Glutamatergic neuron (in vitro differentiated cells): ENCODE data around the gene GSDME. TPM values are rescaled to one million over a fixed set of nuclear protein-coding genes. Genes with fewer than 3 reads are reported as not detected.

Experiments
- DNase-seq: peaks from one replicate; pipeline ENCODE4 v3.0.0; 2022
- H3K27ac Mint-ChIP-seq: one replicate; pipeline ENCODE4 v1.8.0; 2020; ENCODE audit warnings: mild to moderate bottlenecking, mixed read lengths, inconsistent platforms; ENCODE audit not compliant: unreplicated experiment
- H3K27me3 Mint-ChIP-seq: one replicate; pipeline ENCODE4 v1.8.0; 2020; ENCODE audit warnings: mild to moderate bottlenecking, moderate library complexity, mixed read lengths, inconsistent platforms; ENCODE audit not compliant: unreplicated experiment
- H3K36me3 Mint-ChIP-seq: one replicate; pipeline ENCODE4 v1.8.0; 2020; ENCODE audit warnings: mild to moderate bottlenecking, mixed read lengths, inconsistent platforms; ENCODE audit not compliant: unreplicated experiment
- H3K4me1 Mint-ChIP-seq: one replicate; pipeline ENCODE4 v1.8.0; 2020; ENCODE audit warnings: mild to moderate bottlenecking, low read depth, mixed read lengths, inconsistent platforms; ENCODE audit not compliant: unreplicated experiment
- H3K4me3 Mint-ChIP-seq: one replicate; pipeline ENCODE4 v1.8.0; 2020; ENCODE audit warnings: mild to moderate bottlenecking, mixed read lengths, inconsistent platforms; ENCODE audit not compliant: unreplicated experiment
- H3K9me3 Mint-ChIP-seq: one replicate; pipeline ENCODE4 v1.8.0; 2020; ENCODE audit warnings: mild to moderate bottlenecking, moderate library complexity, mixed read lengths, inconsistent platforms; ENCODE audit not compliant: unreplicated experiment
- CTCF ChIP-seq: fragments of 200-600 bp; sonication (generic); IDR thresholded peaks from one replicate; pipeline ENCODE4 v1.5.0; 2021; ENCODE audit not compliant: partially characterized antibody, unreplicated experiment
- total RNA-seq: library from RNA; stranded (reverse); fragmentation: NEBNext Ultra II Directional; extraction: Animal tissue kit (Norgen Biotek cat#: 25700); gene quantifications from one replicate; pipeline ENCODE4 v1.2.1, GENCODE V29; 2021; ENCODE audit not compliant: unreplicated experiment

Gene GSDME
- total RNA-seq, 1 donor from 2014 or later = 12.7 TPM

- no peak overlapping the region for H3K27ac Mint-ChIP-seq
- no peaks in the 10 kb centered on the region for H3K4me1 Mint-ChIP-seq
- no peak for TF ChIP-seq CTCF
- H3K27me3 Mint-ChIP-seq = no peaks in the 10 kb centered on the region
- H3K4me3 Mint-ChIP-seq = no peak overlapping the region
- no peak for DNase-seq
- H3K36me3 Mint-ChIP-seq = no peaks in the 10 kb centered on the region
- H3K9me3 Mint-ChIP-seq = no peaks in the 10 kb centered on the region
Observed at GRCh38 chr7:24654305-24654704, 103.0 kb downstream of the GSDME start.

- Mint-ChIP-seq H3K27me3 (no peaks in the 10 kb centered on the region), H3K9me3 (no peaks in the 10 kb centered on the region), H3K27ac (no peak overlapping the region), H3K4me1 (no peaks in the 10 kb centered on the region), H3K4me3 (no peak overlapping the region), H3K36me3 (no peaks in the 10 kb centered on the region)
- no peak for TF ChIP-seq CTCF
- DNase-seq = no peak
Observed at GRCh38 chr7:24653316-24654085, 103.8 kb downstream of the GSDME start.

- H3K4me1 Mint-ChIP-seq = no peaks in the 10 kb centered on the region
- no peaks in the 10 kb centered on the region for H3K9me3 Mint-ChIP-seq
- H3K27ac Mint-ChIP-seq = no peak overlapping the region
- H3K27me3 Mint-ChIP-seq = no peaks in the 10 kb centered on the region
- no peak overlapping the region for H3K4me3 Mint-ChIP-seq
- no peak for DNase-seq
- no peak for TF ChIP-seq CTCF
- no peaks in the 10 kb centered on the region for H3K36me3 Mint-ChIP-seq
Observed at GRCh38 chr7:24652251-24652939, 104.9 kb downstream of the GSDME start.

Other genes starting within 250 kb of the GSDME start
- gene PALS2, start 184.0 kb downstream of the GSDME start, total RNA-seq = 23.4 TPM
- gene OSBPL3, start 222.7 kb upstream of the GSDME start, total RNA-seq = 37.5 TPM